ENCODE results near the gene GRID2.

- TF ChIP-seq CTCF (IDR thresholded peaks at IDR 0.05) (no peak), POLR2A (IDR thresholded peaks at IDR 0.05) (no peak)
Measured at GRCh38 chr4:93480452-93480851, 1176.7 kb downstream of the GRID2 start.
